HepG2 (cell line): ENCODE measurements around the gene RBM47. TPM values are rescaled to one million over a fixed set of nuclear protein-coding genes. Genes with fewer than 3 reads are reported as not detected.

Source experiments
- ATF7-NPFF ChIP-seq: sonication (generic); formaldehyde crosslinking; IDR thresholded peaks from 2 replicates; pipeline ENCODE4 v1.8.1; 2023; ENCODE audit warnings: mild to moderate bottlenecking, low read depth, missing genetic modification reagents, moderate library complexity
- CBX5 ChIP-seq: sonication (generic); formaldehyde crosslinking; IDR thresholded peaks from 2 replicates; pipeline ENCODE4 v1.4.0; 2020; ENCODE audit warnings: missing genetic modification reagents, borderline replicate concordance
- CENPBD1 ChIP-seq: sonication (generic); formaldehyde crosslinking; IDR thresholded peaks from 2 replicates; pipeline ENCODE4 v1.8.0; 2022; ENCODE audit warnings: missing genetic modification reagents, low read depth, mild to moderate bottlenecking, borderline replicate concordance
- ELF1 ChIP-seq: sonication (generic); formaldehyde crosslinking; IDR thresholded peaks from 2 replicates; pipeline ENCODE4 v1.4.0; 2020; ENCODE audit warnings: missing genetic modification reagents
- NR2C2 ChIP-seq: sonication (generic); formaldehyde crosslinking; IDR thresholded peaks from 2 replicates; pipeline ENCODE4 v1.4.0; 2020; ENCODE audit warnings: missing genetic modification reagents, mild to moderate bottlenecking, moderate library complexity, borderline replicate concordance
- PATZ1 ChIP-seq: sonication (generic); formaldehyde crosslinking; IDR thresholded peaks from 2 replicates; pipeline ENCODE4 v1.4.0; 2020; ENCODE audit warnings: missing genetic modification reagents
- RCOR2 ChIP-seq: IDR thresholded peaks from 2 replicates; pipeline ENCODE4 v1.6.1; 2016; ENCODE audit warnings: missing biosample characterization, missing genetic modification reagents
- REL ChIP-seq: sonication (generic); formaldehyde crosslinking; conservative IDR thresholded peaks from 2 replicates; pipeline ENCODE4 v1.8.0; 2022; ENCODE audit warnings: mild to moderate bottlenecking, missing genetic modification reagents, moderate library complexity
- SRSF9 ChIP-seq: fragments of 200-400 bp; formaldehyde crosslinking; IDR thresholded peaks from 2 replicates; pipeline ENCODE4 v1.6.1; 2018; ENCODE audit warnings: borderline replicate concordance, mild to moderate bottlenecking, low read depth, low read length; ENCODE audit not compliant: insufficient read depth, poor library complexity, severe bottlenecking
- TCF7L2 ChIP-seq: IDR thresholded peaks from 2 replicates; pipeline ENCODE4 v1.6.1; 2011; ENCODE audit warnings: mild to moderate bottlenecking, low read depth, low read length, moderate library complexity
- ZFP36L1 ChIP-seq: sonication (generic); formaldehyde crosslinking; IDR thresholded peaks from 2 replicates; pipeline ENCODE4 v1.8.0; 2022; ENCODE audit warnings: mild to moderate bottlenecking, missing genetic modification reagents, moderate library complexity
- ZFX ChIP-seq: sonication (generic); formaldehyde crosslinking; IDR thresholded peaks from 2 replicates; pipeline ENCODE4 v1.4.0; 2020; ENCODE audit warnings: mild to moderate bottlenecking, low read depth, missing genetic modification reagents, moderate library complexity
- ZNF264 ChIP-seq: sonication (generic); formaldehyde crosslinking; IDR thresholded peaks from 2 replicates; pipeline ENCODE4 v1.4.0; 2020; ENCODE audit warnings: missing genetic modification reagents
- ZNF292 ChIP-seq: sonication (generic); formaldehyde crosslinking; IDR thresholded peaks from 2 replicates; pipeline ENCODE4 v1.8.1; 2022; ENCODE audit warnings: mild to moderate bottlenecking, low read depth, missing genetic modification reagents, borderline replicate concordance
- ZNF30 ChIP-seq: sonication (generic); formaldehyde crosslinking; IDR thresholded peaks from 2 replicates; pipeline ENCODE4 v1.5.0; 2020; ENCODE audit warnings: mild to moderate bottlenecking, missing genetic modification reagents
- ZNF331 ChIP-seq: sonication (generic); formaldehyde crosslinking; IDR thresholded peaks from 2 replicates; pipeline ENCODE4 v1.4.0; 2020; ENCODE audit warnings: missing genetic modification reagents
- ZNF335 ChIP-seq: sonication (generic); formaldehyde crosslinking; IDR thresholded peaks from 2 replicates; pipeline ENCODE4 v1.4.0; 2020; ENCODE audit warnings: missing genetic modification reagents
- ZNF337 ChIP-seq: sonication (generic); formaldehyde crosslinking; IDR thresholded peaks from 2 replicates; pipeline ENCODE4 v1.5.1; 2020; ENCODE audit warnings: missing genetic modification reagents, low read depth, mild to moderate bottlenecking, borderline replicate concordance
- ZNF670 ChIP-seq: sonication (generic); formaldehyde crosslinking; IDR thresholded peaks from 2 replicates; pipeline ENCODE4 v1.8.0; 2022; ENCODE audit warnings: mild to moderate bottlenecking, missing genetic modification reagents, borderline replicate concordance
- ZNF672 ChIP-seq: sonication (generic); formaldehyde crosslinking; IDR thresholded peaks from 2 replicates; pipeline ENCODE4 v1.8.1; 2022; ENCODE audit warnings: missing genetic modification reagents
- ZNF841 ChIP-seq: sonication (generic); formaldehyde crosslinking; IDR thresholded peaks from 2 replicates; pipeline ENCODE4 v1.8.1; 2023; ENCODE audit warnings: missing genetic modification reagents, borderline replicate concordance
- polyA plus RNA-seq, 8 experiments: library from polyadenylated mRNA; depleted of rRNA in 3 of 8; stranded (reverse) in 7 of 8; unstranded in 1 of 8; fragments of >200 nt; fragmentation: Illumina TruSeq in 4 of 8; extraction: Trizol in 4 of 8; gene quantifications; 2 replicates each; pipeline versions ENCODE4 v1.2.1 to v1.2.3, GENCODE V29; 2011 to 2016; ENCODE audit warnings: low read depth in 4 of 8, missing spikeins in 1 of 8, mixed read lengths in 1 of 8; ENCODE audit not compliant: insufficient read depth in 1 of 8
- total RNA-seq, 5 experiments: library from RNA; depleted of rRNA; stranded (reverse); fragments of >200 nt; fragmentation: Illumina TruSeq; extraction: Trizol; gene quantifications; 2 replicates each; pipeline ENCODE4 v1.2.3, GENCODE V29; 2016; ENCODE audit warnings: low read depth in 1 of 5
- TF ChIP-seq, protein P1 (sequence below), 2 experiments: sonication (generic) in 1 of 2; formaldehyde crosslinking in 1 of 2; IDR thresholded peaks; 2 replicates each; pipeline versions ENCODE4 v1.4.0 to v1.6.1; 2018 to 2020; ENCODE audit warnings: missing genetic modification reagents in 2 of 2, borderline replicate concordance in 1 of 2, low read depth in 1 of 2, mild to moderate bottlenecking in 1 of 2, missing biosample characterization in 1 of 2

Gene RBM47
- total and polyA plus RNA-seq, 2 of the 13 experiments (the other 11 are each of a cell fraction or from before 2014, with no cell fraction given) = 1.2 to 2.5 TPM

DNA sequence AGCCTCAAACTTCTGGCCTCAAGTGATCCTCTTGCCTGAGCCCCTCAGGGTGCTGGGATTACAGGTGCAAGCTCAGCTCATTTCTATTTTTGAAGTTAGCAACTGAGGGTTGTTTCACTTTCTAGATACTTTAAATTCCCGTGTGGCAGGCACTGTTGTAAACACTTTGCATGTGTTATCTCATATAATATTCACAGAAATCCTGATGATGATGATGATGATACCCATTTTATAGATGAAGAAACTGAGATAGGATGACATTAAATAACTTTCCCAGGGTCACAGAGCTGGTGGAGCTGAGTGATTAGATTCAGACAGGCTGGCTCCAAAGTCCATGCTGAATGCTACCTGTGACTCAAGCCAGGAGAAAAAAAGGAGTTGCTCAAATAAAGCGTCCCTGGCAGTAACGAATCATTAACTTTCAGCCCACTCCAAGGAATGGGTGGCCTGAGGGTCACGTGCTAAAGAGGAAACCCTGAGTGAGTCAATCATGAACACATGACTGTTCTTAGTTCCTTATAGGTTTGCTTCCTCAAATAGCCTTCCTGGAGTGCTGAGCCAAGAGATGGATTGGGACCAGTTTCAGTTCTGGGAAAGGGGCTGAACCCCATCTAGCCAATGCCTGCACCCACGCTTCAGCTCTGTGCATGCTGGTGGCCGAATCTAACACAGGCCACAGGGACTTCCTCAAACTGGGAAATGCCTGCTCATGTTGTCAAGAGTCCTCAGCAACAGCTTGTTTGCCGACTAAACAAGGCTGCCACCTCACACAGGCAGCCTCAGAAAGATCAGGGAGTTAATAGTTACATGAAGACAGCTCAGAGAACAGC is 52.8 kb downstream of the RBM47 start (continued):
- TF ChIP-seq ZNF337 (CRISPR knock-in tag) = no peak
- TF ChIP-seq ZNF335 (CRISPR knock-in tag) = no peak
- TF ChIP-seq ZNF331 (CRISPR knock-in tag) = peak; percentile 40
- no peak for TF ChIP-seq REL
- no peak; the same call in 1 of the 2 replicates for TF ChIP-seq NR2C2 (CRISPR knock-in tag)
- no peak for TF ChIP-seq ATF7-NPFF (CRISPR knock-in tag)
- no peak for TF ChIP-seq ZNF670
- TF ChIP-seq TCF7L2 = no peak
- TF ChIP-seq ELF1 (CRISPR knock-in tag) = peak; percentile 79; the same call in 1 of the 2 replicates
- peak; percentile 49; the same call in 1 of the 2 replicates for TF ChIP-seq CBX5 (CRISPR knock-in tag)
- TF ChIP-seq ZFX (CRISPR knock-in tag) = peak; percentile 58
- TF ChIP-seq ZNF672 (CRISPR knock-in tag) = no peak
- TF ChIP-seq ZNF30 (CRISPR knock-in tag) = no peak
- no peak for TF ChIP-seq SRSF9
- TF ChIP-seq CENPBD1 = no peak
- peak; percentile 78; the same call in 1 of the 2 replicates for TF ChIP-seq ZNF292
- no peak for TF ChIP-seq ZNF841 (CRISPR knock-in tag)
- TF ChIP-seq ZFP36L1 (CRISPR knock-in tag) = no peak
- TF ChIP-seq PATZ1 (CRISPR knock-in tag) = no peak
- TF ChIP-seq RCOR2 (CRISPR knock-in tag) = peak; percentile 100
- TF ChIP-seq, protein P1, sequence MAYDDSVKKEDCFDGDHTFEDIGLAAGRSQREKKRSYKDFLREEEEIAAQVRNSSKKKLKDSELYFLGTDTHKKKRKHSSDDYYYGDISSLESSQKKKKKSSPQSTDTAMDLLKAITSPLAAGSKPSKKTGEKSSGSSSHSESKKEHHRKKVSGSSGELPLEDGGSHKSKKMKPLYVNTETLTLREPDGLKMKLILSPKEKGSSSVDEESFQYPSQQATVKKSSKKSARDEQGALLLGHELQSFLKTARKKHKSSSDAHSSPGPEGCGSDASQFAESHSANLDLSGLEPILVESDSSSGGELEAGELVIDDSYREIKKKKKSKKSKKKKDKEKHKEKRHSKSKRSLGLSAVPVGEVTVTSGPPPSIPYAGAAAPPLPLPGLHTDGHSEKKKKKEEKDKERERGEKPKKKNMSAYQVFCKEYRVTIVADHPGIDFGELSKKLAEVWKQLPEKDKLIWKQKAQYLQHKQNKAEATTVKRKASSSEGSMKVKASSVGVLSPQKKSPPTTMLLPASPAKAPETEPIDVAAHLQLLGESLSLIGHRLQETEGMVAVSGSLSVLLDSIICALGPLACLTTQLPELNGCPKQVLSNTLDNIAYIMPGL (CRISPR knock-in tag; IDR thresholded peaks at IDR 0.05; ENCODE audit: borderline replicate concordance in 1 of 2, low read depth in 1 of 2) = peak in 1 of 2 experiments; percentile 41; a peak in 1 of 4 replicates
- no peak for TF ChIP-seq ZNF264 (CRISPR knock-in tag)
